ENCODE data around the gene ASB17.

DNA sequence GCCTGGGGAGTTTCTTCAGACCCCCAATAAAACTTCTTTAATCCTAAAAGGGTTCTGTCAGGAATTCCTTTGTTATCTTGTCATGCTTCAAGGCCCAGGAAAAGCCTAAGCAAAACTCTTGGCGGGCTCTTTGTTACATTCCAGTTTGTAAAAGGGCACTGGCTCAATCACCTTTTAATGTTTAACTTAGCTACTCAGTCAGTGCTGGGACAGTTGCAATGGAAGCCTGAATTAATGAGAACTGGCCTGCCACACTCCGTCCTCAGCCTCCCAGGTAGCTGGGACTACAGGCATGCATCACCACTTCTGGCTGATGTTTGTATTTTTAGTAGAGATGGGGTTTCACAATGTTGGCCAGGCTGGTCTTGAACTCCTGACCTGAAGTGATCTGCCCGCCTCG, 21.3 kb upstream of the ASB17 start:
- TF ChIP-seq, protein P1, sequence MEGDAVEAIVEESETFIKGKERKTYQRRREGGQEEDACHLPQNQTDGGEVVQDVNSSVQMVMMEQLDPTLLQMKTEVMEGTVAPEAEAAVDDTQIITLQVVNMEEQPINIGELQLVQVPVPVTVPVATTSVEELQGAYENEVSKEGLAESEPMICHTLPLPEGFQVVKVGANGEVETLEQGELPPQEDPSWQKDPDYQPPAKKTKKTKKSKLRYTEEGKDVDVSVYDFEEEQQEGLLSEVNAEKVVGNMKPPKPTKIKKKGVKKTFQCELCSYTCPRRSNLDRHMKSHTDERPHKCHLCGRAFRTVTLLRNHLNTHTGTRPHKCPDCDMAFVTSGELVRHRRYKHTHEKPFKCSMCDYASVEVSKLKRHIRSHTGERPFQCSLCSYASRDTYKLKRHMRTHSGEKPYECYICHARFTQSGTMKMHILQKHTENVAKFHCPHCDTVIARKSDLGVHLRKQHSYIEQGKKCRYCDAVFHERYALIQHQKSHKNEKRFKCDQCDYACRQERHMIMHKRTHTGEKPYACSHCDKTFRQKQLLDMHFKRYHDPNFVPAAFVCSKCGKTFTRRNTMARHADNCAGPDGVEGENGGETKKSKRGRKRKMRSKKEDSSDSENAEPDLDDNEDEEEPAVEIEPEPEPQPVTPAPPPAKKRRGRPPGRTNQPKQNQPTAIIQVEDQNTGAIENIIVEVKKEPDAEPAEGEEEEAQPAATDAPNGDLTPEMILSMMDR (conservative IDR thresholded peaks at IDR 0.05; ENCODE audit: low read length) = no peak
- no peak for TF ChIP-seq EZH2phosphoT487 (IDR thresholded peaks at IDR 0.05; ENCODE audit: borderline replicate concordance)

All from Loucy (cell line).